Stimulated activated naive CD4-positive, alpha-beta T cell (primary cell): Measurements from ENCODE around the gene PARP1.

Experiments used
- DNase-seq, 6 experiments: peaks; one replicate each; lab custom pipeline; 2025; lab: John Stamatoyannopoulos, UW

The PARP1 gene

DNA sequence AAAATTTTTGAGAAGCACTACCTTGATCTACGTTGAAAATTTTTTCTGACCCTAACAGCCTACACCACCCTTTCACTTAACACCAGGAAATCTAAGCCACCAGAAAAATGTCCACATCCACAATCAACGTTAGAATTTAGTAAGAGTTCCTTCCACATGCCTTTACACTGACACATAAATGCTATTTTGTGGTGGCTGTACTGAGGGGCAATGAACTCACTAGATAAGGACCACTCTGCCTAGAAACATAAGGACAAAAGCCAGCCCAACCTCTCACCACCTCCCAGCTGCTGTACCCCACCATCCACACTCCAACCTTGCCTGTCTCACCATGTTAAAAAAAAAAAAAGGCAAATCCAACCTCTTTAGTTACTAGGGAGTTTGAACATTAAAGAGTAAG, 29.8 kb downstream of the PARP1 start:
- DNase-seq: no peak

DNA sequence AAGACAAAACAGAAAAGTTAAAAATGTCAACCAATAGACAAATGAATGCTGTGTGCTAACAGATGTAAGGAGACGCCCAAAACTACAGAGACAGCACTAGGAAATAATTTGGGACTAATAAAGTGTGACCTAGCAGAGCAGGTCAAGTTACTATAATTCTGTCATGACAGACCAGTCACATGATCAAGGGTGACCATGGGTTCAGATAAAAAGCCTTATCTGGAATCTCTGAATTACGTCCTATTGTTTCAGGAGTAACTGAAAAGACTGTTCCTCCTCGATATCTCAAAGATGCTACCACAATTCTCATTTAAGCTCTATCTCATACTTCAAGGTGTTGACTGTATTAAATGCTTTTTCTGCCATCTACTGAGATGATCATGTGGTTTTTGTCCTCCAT, 31.6 kb downstream of the PARP1 start:
- no peak for DNase-seq

DNA sequence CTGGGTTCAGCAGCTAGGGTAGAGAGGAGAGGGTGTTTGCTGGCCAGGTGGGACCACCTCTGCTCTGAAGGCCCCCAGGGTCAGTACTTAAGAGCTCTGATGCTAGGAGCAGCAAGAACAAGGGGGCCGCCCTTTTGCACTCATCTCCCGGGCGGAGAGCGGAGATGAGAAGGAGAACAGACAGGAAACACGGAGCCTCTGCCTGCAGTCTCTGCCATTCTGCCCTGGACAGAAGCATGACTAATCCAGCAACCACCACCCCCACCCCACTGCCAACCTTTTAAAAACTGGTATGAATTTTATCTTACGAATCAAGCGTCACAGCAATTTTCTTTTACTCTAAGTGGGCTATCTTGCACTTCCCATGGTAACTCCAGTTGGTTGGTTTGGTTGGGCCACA, 34.5 kb downstream of the PARP1 start:
- DNase-seq: no peak

GRCh38 chr1:226372885-226373284, 35.0 kb downstream of the PARP1 start:
- no peak for DNase-seq

- no peak for DNase-seq
Measured at GRCh38 chr1:226371866-226372490, 35.9 kb downstream of the PARP1 start.

DNA sequence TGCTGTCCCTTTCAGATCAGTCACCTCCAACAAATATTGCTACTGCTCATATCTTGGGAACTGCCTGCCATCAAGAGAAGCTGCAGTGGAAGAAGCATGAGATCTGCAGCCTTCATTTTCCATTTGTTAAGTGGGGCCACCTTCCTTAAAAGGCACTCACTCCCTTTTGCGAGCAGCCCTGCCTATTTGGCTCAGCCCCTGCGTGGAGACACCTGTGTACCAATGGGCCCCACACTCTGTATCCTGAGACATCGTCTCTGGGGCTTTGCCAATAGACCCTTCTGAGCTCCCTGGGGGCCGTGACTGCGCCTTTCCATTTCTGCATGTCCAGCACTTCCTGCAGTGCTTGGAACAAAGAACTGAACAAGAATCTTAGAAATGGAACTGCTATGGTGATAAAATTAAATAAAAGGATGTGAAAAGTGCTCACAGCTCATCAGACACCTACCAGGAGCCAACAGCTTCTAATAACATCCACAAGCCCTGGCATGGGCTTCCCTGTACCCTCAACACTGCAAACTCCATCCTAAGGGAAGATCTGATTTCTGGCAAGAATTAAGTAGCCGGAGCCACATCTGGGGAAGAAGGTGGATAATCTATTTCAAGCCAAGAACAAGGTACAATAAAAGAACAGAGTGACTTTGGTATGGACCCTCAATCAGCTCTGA, 36.7 kb downstream of the PARP1 start:
- no peak for DNase-seq

DNA sequence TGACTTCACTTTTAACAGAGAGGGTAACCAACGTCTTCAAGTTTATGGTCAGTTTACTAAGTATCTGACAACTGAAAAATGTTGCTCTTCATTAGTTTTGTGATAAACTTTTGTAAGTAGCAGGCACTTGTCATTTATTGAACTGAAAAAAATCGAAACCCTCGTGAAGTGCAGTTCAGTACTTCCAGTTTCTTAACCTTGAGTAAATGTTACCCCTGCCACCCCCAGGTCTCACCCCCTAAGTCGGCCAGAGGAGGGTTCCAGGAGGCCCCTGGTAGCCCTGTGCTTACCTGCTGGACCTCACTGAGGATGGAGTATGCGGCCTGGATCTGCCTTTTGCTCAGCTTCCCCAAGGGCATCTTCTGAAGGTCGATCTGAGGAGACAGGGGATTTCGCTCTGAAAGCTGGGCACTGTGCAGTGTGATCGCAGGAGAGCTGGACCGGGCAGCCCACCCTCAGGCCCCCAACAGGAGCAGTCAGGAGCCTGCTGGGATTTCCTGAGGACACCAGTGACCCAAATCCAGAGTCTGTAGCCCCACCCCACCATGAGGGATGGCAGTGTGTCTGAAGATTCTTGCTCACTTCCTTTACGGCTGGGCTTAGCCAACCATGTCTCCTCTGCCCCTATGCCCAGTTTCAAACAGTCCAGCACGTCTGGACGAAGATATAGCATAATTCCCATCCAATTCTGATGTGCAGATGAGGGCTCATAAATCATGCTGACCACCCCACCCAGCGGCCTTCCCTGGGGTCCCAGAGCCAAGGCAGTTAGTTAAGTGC, 37.6 kb downstream of the PARP1 start:
- DNase-seq: no peak

DNA sequence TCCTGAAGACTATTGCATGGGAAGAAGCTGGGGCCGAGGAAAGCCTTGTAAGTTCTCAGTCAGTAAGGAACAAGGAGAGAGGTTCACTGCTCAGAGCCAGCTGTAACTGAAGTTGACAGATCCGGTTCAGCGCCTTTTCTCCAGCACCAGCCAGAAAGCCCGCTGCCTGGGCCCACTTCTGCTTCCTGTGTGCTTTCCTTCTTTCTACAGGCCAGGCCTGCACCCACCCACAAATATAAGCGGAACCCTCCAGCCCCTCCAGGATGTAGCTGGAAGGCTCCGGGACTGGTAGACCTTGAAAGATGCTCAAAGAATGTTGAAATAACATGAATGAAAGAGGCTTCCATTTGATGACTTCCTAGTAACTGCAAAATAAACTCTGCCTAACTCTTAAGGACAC, 38.8 kb downstream of the PARP1 start:
- no peak for DNase-seq

DNA sequence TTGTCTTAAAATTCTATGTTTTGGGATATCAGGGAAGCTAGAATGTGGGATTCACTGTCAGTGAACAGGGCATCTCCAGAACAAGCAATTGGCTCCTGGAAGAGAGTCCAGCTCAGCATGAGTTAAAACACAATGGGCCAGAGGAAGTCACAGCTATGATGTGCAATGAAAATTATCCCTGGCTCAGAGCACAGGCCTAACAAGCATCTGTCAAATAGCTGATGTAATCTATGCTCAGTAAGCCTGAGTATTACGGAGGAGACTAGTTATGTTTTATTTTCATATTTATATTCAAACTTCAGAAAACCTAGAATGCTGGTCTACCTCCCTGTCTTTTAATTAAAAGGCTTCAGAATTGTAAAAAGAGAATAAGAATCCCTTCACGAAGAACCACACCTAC, 41.6 kb downstream of the PARP1 start:
- no peak for DNase-seq

GRCh38 chr1:226365831-226366231, 42.1 kb downstream of the PARP1 start:
- DNase-seq: no peak

- DNase-seq: no peak
Measured at GRCh38 chr1:226364901-226365565, 42.9 kb downstream of the PARP1 start.

DNA sequence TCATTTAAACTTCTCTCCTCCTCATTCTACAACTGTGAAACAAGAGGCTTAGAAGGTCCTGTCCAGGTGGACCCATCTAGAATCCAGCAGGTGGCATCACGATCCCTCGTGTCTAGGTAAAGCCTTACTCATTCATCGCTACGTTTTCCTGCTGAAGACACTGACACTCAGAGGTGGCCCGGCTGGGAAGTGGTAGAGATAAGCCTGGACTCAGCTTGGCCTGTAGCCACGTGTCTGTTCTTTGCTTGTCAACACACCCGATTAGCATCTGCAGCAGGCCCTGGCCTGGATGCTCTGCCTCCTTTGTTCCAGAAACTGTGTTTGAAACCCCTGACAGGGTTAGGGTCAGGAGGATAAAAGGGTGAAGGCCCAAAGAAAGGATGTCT, 43.4 kb downstream of the PARP1 start:
- DNase-seq: no peak

DNA sequence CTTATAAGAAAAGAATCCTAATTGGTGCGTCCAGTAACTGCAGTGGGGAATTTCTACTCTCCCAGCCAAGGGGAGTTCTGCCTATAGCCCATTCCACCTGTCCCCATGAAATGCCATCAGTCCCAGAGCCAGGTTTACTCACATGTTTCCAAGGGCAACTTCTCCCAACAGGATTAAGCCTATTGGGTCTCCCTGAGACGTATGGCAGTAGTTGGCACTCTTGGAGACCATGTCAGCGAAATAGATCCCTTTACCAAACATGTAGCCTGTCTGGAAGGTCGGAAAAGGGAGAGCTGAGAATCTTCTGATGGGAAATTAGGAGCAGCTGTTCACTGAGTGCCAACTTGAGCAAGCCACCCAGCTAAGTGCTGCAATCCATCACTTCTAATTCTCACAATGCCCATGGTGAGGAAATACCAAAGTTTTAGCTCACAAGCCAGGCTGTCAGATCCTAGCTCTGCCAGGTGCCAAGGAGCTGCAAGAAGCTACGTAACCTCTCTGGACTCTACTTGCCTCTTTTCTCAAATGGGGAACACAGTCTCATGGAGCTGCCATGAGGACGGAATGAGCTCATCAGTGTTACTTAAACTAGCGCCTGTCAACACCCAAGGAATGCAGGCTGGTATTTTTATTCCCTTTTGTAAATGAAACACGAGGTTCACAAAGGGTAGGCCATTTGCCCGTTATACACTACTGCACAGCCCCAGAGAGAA, 43.9 kb downstream of the PARP1 start:
- DNase-seq: no peak

DNA sequence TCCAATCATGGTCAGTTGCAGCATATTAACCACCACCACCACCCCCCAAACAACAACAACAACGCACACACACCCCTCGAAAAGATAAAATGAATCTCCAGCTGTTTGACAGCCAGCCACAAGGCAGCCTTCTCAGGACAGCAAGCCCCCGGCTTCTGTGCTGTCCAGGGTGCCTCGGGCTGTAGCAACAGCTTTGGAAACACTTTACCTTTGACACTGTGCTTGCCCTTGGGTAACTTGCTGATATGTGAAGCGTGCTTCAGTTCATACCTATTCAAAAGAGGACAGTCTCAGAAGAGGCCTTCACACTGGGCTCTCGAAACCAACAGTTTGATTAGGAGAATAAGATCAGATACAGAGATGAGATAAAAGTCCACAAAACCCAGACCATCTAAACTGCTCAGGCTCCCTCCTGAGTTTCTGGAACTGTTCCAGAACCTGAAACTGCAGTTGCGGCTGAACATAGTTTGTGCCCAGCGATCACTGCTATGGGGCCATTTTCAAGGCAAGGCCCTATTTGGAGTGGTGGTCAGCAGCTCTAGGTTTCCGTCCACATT, 44.9 kb downstream of the PARP1 start:
- no peak for DNase-seq

DNA sequence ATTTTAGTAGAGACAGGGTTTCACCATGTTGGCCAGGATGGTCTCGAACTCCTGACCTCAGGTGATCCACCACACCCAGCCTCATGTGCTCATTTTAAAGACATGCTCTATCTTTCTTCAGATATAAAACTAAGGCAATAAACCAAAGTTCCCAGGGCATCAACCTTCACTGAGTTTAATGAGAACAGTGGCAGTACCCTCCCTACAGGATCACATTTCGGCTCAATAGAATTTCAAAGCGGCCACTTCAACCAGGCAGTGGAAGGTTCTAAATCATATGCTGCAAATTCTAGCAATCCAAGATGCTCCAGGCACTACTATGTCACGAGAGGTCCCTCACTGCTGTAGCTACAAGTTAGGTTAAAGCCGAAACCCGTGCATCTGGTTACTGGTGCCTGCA, 45.5 kb downstream of the PARP1 start:
- DNase-seq: no peak

- DNase-seq: no peak
Measured at GRCh38 chr1:226360106-226360746, 47.7 kb downstream of the PARP1 start.

- DNase-seq: no peak
Measured at GRCh38 chr1:226357416-226357815, 50.5 kb downstream of the PARP1 start.

DNA sequence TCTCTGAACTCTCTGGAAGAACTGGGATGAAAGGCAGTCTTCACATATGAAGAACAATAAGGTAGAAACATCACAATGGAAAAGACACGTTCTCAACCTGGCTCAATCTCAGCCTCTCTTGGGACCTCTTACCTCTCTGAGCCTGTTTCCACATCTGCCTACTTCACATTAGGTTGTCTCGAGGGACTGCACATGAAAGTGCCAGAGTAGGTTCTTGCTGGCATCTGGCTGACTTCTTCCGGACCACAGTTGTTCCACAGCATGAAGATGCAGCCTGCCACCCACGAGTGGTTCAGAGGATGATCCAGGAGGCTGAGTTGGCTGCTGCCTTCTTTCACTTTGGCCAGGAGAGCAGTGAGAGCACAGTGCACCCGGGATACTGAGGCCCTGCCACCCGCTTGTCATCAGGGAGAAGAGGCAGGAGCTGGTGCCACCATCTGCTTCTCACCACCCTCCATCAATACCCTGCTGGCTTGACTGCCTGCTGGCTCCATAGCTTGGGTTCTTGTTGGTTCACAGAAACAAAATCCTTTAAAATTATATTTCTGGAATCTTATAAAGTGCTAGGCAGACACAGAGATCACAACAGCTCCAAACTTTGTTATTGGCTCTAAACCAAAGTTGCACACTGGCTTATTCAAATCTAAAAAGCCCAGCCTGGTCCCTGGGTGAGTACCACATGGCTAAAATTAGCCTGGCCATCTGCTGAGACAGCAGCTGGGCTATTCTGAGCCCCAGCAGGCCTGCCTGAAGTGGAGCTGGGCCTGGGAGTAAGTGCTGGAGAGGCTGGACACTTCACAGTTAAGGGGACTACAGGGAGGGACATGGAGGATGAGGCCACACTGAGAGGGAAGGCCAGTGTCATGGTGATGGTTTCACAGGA, 52.0 kb downstream of the PARP1 start:
- DNase-seq: no peak

DNA sequence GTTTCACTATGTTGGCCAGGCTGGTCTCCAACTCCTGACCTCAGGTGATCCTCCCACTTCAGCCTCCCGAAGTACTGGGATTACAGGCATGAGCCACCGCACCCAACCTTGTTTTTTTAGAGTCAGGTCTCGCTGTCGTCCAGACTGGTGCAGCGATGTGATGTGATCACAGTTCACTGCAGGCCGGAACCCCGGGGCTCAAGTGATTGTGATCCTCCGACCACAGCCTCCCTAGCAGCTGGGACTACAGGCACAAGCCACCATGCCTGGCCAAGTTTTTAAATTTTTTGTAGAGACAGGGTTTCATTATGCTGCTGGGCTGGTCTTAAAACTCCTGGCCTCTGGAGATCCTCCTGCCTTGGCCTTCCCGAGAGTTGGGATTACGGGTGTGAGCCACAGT, 52.9 kb downstream of the PARP1 start:
- DNase-seq: no peak
